NCI-H1694 treated with DMSO at 0.1 percent for 48 hours (cell line): ENCODE measurements around the gene C1orf174.

ENCODE experiments used
- DNase-seq: peaks from one replicate; lab custom pipeline; 2025; lab: John Stamatoyannopoulos, UW

C1orf174 gene

GRCh38 chr1:3868464-3869006, 31.5 kb downstream of the C1orf174 start:
- no peak for DNase-seq

GRCh38 chr1:3865606-3866160, 34.4 kb downstream of the C1orf174 start:
- DNase-seq: no peak

DNA sequence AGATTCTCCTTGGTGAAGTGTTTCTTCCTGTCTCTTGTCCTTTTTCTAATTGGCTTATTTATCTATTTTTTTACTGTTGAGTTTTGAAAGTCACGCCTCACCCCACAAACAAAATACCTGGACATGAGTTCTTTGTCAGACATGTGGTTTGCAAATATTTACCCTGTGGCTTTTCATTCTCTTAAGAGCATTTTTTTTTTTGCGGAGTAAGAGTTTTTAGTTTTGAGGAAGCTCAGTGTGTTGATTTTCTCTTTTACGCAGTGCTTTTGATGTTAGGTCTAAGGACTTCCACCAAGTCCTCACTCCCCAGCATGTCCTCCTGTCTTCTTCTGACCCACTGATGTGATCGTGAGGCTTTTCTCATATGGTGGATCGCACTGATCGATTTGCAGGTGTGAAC, 35.2 kb downstream of the C1orf174 start:
- DNase-seq: no peak

DNA sequence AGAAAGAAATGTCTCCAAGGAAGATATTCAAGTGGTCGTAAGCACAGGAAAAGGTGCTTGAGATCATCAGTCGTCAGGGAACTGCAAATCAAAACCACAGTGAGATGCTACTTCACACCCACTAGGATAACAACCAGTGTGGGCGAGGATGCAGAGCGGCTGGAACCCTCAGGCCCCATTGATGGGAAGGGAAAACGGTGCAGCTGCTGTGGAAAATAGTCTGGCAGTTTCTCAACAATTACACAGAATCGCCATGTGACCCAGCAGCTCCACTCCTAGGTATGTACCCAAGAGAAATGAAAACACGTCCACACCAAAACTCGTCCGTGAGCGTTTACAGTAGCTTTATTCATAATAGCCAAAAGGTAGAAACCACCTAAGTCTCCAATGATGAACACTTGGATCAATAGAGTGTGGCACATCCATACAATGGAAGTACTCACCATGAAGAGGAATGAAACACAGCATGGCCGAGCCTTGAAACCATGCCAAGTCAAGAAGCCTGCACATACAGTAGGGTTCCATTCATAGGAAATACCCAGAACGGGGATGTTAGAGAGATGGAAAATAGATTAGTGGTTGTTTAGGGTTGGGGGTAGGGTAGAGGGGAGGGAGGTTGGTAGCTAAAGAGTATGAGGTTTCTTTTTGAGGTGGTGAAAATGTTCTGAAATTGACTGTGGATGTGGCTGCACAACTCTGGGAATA, 36.7 kb downstream of the C1orf174 start:
- DNase-seq: no peak

DNA sequence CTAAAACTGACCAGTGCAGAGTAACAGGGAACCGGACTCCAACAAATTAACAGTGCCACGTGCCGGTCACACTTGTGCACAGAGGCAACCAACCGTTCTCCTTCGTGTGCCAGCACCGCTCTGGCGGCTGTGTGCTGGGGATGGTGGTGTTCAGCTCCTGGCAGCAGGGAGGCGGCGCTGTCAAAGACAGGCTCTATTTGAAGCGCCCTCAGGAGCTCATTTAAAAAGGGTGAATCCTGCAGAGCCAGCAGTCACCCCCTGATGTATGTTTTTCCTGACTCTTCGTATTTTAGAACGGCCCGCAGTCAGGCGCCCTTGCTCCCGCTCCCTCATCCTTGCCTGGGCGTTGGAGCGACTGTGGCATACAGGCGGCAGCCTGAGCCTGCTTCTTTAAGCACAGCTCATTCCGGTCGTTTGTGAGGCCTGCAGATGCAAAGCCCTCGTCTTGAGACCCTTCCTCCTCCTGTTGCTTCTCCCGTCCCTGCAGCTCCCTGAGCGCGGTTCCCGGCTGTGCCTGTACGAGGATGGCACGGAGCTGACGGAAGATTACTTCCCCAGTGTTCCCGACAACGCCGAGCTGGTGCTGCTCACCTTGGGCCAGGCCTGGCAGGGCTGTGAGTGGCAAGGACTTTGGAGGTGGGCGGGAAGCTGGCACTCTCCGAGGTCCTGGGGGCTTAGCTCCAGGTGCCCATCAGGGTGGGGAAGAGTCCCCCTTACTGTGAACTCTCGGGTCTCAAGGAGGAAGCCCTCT, 41.7 kb downstream of the C1orf174 start:
- no peak for DNase-seq

DNA sequence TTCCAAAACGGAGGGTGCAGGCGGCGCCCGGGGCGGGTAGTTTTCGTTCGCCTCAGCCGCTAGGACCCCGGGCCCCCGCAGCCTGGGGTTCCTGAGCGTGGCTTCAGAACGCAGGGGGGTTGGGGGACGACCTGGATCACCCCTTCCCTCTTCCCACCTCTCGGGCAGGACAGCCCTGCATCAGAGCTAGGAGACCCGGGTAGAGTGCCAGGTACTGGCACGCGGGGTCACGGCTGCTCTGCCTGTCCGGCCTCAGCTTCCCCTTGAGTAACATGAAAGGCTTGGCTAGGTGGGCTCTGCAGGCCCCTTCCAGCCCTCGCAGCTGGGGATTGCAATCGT, 42.3 kb downstream of the C1orf174 start:
- no peak for DNase-seq

DNA sequence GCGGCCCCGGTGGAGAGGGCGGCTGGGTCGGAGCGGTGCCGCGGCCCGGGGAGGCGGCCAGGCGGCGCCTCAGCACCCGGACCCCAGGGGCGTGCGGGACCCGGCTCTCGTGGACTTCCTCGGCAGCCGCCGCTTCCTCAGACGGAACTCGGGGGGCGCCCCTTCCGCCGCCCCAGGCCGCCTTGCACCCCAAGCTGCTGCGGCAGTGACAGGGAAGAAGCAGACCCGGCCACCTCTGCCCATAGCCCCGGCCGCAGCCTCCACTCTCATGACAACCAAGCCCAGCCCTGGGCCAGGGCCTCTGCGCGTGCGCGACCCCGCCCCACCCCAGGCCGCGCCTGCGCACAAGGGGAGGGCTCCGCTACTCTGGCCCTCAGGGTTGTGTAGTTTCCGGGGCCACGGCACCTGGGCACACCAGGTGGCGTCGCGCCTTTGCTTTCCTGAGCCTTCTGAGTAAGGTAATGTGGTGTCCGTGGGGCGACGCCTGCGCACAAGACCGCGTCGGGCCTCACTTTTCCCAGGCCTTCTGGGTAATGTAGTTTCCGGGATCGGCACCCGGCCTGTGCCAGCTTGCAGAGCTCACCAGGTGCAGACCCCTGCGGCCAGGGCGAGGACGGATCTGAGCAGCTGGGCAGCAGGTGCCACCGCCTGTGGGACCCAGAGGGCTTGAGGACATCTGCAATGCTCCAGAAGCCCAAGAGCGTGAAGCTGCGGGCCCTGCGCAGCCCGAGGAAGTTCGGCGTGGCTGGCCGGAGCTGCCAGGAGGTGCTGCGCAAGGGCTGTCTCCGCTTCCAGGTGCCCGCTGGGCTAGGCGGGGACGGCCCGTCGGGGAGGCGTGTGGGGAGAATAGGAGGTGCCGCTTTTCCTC, 42.9 kb downstream of the C1orf174 start, which contains the start of the genes CEP104 and DFFB:
TSS of gene CEP104 (minus strand) at position 289 of the 868 bp plus-strand sequence. CDS start 4,804 bp downstream, outside the sequence.
TSS of gene DFFB (plus strand) at position 554 of the 868 bp plus-strand sequence. CDS start at position 682, 128 bp downstream.
- peak; percentile 88 for DNase-seq

- no peak for DNase-seq
Observed at GRCh38 chr1:3852711-3853485, 47.2 kb downstream of the C1orf174 start.

DNA sequence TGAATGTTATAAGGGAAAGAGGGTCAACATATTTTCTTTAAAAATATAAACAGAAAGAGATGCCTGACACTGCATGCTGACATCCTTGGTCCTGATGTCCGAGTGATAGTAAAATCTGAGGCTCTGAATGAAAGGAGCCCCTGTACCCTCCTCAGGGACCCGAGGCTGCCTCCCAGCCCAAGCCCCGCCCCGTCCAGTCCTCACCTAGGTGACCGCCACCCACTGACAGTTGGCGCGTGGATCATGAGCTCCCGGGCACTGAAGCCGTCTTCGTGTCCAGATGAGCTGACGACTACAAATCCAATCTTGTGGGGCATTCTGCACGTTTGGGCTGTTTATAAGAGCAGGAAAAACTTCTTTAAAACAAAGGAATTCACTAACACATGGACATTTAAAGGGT, 48.0 kb downstream of the C1orf174 start:
- DNase-seq: no peak

GRCh38 chr1:3851292-3851691, 48.8 kb downstream of the C1orf174 start:
- DNase-seq: no peak

DNA sequence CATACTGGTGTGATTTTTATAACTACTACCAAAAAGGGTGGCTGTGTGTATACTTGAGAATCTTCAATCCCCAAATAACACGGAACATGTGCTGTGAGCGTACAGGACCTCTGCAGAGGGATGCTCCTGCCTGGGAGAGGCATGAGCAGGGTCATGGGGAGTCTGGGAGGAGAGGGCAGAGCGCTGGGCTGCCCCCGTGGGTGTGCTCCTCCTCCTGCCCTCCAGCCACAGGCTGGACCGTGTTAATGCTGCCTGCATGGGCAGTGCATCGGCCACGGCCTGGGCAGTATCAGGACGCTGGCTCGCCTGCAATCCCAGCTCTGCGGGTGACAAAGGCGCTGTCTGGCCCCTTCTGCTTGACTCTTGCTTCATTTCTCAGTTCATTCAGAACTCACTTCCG, 49.2 kb downstream of the C1orf174 start:
- DNase-seq: no peak

GRCh38 chr1:3847081-3847480, 53.0 kb downstream of the C1orf174 start:
- no peak for DNase-seq

DNA sequence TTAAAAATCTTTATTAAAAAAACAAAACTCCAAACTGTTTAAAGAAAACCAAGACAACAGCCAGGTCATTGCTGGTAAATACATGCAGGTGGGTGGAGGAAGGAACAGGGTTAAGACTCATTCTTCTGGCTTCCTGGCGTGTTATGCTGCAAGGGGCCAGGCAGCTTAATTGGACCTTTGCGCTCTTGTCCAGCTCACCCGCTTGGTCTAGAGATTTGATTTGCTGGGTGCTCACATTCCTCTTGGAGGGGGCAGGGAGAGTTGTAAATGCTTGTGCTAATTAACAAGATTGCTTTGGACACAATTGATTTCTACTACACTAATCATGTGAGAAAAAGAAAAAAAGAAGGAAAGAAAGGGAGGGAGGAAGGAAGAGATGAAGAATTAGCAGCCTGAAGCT, 53.5 kb downstream of the C1orf174 start:
- no peak for DNase-seq

DNA sequence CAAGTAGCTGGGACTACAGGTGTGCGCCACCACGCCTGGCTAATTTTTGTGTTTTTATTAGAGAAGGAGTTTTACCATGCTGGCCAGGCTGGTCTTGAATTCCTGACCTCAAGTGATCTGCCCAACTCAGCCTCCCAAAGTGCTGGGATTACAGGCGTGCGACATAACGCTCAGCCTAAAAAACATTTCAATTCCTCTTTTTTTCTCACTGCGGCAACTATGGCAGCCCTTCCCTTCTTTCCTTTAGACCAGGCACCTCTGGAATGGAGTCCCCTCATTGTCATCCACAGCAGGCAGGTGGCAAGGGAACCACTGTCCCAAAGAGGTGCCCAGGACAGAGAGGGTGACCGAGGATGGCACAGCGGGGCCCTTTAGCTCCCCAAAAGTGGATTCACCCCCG, 57.2 kb downstream of the C1orf174 start:
- no peak for DNase-seq

GRCh38 chr1:3841491-3841890, 58.6 kb downstream of the C1orf174 start:
- DNase-seq: no peak
